GM19328 (cell line): ENCODE results near the gene SLCO4C1.

Experiments
- ATAC-seq: cut with Tn5 transposase; IDR thresholded peaks from one replicate; pipeline ENCODE4 v1.9.1; 2021; ENCODE audit warnings: mild to moderate bottlenecking, moderate library complexity; ENCODE audit not compliant: unreplicated experiment

SLCO4C1 gene

GRCh38 chr5:102271759-102272158, 24.3 kb downstream of the SLCO4C1 start:
- ATAC-seq: no peak

- no peak for ATAC-seq
These were observed 26.0 kb downstream of the SLCO4C1 start for GRCh38 chr5:102270036-102270435.

GRCh38 chr5:102262688-102263087, 33.4 kb downstream of the SLCO4C1 start:
- no peak for ATAC-seq

GRCh38 chr5:102249381-102249780, 46.7 kb downstream of the SLCO4C1 start:
- ATAC-seq: no peak

GRCh38 chr5:102243213-102243612, 52.9 kb downstream of the SLCO4C1 start:
- no peak for ATAC-seq

GRCh38 chr5:102241809-102242421, 54.2 kb downstream of the SLCO4C1 start:
- no peak for ATAC-seq

GRCh38 chr5:102231693-102232619, 64.1 kb downstream of the SLCO4C1 start:
- peak; percentile 73 for ATAC-seq

GRCh38 chr5:102229685-102230084, 66.4 kb downstream of the SLCO4C1 start:
- no peak for ATAC-seq

- no peak for ATAC-seq
These were observed 69.8 kb downstream of the SLCO4C1 start for GRCh38 chr5:102226321-102226720.

- peak; percentile 52 for ATAC-seq
These were observed 72.3 kb downstream of the SLCO4C1 start for GRCh38 chr5:102223542-102224477.

- ATAC-seq: no peak
These were observed 73.3 kb downstream of the SLCO4C1 start for GRCh38 chr5:102222772-102223171.

- ATAC-seq: no peak
These were observed 74.1 kb downstream of the SLCO4C1 start for GRCh38 chr5:102221949-102222348.

- ATAC-seq: no peak
These were observed 77.9 kb downstream of the SLCO4C1 start for GRCh38 chr5:102218159-102218558.

- ATAC-seq: no peak
These were observed 79.4 kb downstream of the SLCO4C1 start for GRCh38 chr5:102216678-102217077.

GRCh38 chr5:102211165-102211564, 84.9 kb downstream of the SLCO4C1 start:
- no peak for ATAC-seq

GRCh38 chr5:102200861-102201260, 95.2 kb downstream of the SLCO4C1 start:
- ATAC-seq: no peak

- no peak for ATAC-seq
These were observed 99.6 kb downstream of the SLCO4C1 start for GRCh38 chr5:102196481-102196880.
